ENCODE results near the gene PIAS1. TPM values are rescaled to one million over a fixed set of nuclear protein-coding genes. Genes with fewer than 3 reads are reported as not detected.
"Not testable (repeated sequence)": the region's sequence is repeated elsewhere in the genome, so short reads cannot be mapped to it uniquely, and the experiment has no call there.

Gene PIAS1
- polyA plus RNA-seq, 3 donors, result 38.9 to 51.2 (median 44.1) TPM

DNA sequence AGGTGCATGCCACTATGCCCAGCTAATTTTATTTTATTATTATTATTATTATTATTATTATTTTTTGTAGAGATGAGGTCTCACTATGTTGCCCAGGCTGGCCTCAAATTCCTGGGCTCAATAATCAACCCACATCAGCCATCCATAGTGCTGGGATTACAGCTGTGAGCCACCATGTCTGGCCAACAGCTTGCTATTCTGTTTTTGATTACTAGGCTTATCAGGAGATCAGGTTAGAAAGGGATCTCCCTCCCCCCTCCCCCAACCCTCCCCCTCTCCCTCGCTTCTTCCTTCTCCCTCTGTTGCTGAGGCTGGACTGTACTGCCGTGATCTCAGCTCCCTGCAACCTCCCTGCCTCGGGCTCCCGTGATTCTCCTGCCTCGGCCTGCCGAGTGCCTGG lies 166.9 kb downstream of the PIAS1 start:
- no peak for DNase-seq (ENCODE audit: extremely low read depth in 1 of 11, low read depth in 9 of 11, low spot score in 4 of 11)

DNA sequence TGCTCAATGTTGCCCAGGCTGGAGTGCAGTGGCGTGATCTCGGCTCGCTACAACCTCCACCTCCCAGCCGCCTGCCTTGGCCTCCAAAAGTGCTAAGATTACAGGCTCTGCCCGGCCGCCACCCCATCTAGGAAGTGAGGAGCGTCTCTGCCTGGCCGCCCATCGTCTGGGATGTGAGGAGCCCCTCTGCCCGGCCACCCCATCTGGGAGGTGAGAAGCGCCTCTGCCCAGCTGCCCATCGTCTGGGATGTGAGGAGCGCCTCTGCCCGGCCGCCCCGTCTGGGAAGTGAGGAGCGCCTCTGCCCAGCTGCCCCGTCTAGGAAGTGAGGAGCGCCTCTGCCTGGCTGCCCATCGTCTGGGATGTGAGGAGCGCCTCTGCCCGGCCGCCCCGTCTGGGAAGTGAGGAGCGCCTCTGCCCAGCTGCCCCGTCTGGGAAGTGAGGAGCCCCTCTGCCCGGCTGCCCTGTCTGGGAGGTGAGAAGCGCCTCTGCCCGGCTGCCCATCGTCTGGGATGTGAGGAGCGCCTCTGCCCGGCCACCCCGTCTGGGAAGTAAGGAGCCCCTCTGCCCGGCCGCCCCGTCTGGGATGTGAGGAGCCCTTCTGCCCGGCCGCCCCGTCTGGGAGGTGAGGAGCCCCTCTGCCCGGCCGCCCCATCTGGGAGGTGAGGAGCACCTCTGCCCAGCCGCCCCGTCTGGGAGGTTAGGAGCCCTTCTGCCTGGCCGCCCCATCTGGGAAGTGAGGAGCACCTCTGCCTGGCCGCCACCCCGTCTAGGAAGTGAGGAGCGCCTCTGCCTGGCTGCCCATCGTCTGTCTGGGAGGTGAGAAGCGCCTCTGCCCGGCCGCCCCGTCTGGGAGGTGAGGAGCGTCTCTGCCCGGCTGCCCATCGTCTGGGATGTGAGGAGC lies 167.7 kb downstream of the PIAS1 start:
- DNase-seq (ENCODE audit: extremely low read depth in 1 of 11, low read depth in 9 of 11, low spot score in 4 of 11), result not testable (repeated sequence)

DNA sequence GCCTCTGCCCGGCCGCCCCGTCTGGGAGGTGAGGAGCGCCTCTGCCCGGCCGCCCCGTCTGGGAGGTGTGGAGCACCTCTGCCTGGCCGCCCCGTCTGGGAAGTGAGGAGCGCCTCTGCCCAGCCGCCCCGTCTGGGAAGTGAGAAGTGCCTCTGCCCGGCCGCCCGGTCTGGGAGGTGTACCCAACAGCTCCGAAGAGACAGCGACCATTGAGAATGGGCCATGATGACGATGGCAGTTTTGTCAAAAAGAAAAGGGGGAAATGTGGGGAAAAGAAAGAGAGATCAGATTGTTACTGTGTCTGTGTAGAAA lies 168.3 kb downstream of the PIAS1 start:
- not testable (repeated sequence) for DNase-seq (ENCODE audit: extremely low read depth in 1 of 11, low read depth in 9 of 11, low spot score in 4 of 11)

DNA sequence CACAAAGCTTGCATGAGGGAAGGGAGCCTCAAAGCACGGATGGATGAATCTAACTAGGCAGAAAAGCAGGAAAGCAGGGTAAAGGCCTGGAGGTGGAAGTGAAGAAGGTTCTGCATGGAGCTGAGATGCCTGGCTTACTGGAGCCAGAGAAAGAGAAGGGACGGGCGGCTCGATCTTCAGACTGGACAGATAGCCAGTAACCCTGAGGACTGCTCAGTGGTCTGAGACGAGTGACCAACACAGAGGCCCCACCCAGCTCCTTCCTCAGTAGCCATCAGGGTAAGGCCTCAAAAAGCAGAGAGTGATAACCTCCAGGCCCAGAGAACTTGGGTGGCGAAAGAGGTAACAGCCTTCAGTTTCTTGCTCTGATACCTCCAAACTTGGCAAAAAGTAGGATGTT lies 169.1 kb downstream of the PIAS1 start:
- no peak for DNase-seq (ENCODE audit: extremely low read depth in 1 of 11, low read depth in 9 of 11, low spot score in 4 of 11)

DNA sequence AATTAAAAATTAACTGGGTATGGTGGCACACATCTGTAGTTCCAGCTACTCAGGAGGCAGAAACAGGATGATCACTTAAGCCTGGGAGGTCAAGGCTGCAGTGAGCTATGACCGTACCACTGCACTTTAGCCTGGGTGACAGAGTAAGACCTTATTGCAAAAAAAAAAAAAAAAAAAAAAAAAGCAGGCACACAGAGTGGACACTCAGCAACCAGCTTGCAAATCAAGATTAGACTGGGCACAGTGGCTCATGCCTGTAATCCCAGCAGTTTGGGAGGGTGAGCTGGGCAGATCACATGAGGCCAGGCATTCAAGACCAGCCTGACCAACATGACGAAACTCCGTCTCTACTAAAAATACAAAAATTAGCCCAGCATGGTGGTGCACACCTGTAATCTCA lies 170.0 kb downstream of the PIAS1 start:
- no peak for DNase-seq (ENCODE audit: extremely low read depth in 1 of 11, low read depth in 9 of 11, low spot score in 4 of 11)

DNA sequence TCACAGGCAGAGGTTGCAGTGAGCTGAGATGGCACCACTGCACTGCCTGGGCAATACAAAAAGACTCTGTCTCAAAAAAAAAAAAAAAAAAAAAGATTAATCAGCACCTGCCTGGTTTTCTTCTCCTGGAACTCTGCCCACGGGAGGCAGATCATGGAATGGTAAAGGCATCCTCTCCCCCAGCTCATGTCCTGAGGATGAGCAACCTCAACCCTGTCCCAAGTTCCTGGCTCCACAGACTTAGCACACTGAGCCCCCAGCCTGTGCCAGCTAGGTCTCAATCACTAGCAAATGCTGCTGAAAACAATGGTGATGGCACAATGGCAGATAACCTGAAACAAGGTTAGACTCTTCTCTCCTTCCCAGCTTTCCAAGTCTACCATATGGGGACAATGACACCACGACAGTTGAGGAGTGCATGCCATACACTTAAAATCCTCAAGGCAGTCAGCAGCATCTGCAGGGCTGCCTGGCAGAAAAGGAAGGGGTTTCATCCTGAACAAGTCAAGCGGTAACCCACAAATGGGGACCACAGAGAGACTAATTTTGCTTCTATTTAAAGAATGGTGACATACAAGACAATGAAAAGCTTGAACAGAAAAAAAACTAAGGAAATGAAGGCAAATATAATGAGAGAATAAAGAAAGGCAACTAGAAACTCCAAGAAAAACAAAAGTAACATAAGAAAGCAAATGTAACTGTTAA lies 170.6 kb downstream of the PIAS1 start:
- no peak for DNase-seq (ENCODE audit: extremely low read depth in 1 of 11, low read depth in 9 of 11, low spot score in 4 of 11)

DNA sequence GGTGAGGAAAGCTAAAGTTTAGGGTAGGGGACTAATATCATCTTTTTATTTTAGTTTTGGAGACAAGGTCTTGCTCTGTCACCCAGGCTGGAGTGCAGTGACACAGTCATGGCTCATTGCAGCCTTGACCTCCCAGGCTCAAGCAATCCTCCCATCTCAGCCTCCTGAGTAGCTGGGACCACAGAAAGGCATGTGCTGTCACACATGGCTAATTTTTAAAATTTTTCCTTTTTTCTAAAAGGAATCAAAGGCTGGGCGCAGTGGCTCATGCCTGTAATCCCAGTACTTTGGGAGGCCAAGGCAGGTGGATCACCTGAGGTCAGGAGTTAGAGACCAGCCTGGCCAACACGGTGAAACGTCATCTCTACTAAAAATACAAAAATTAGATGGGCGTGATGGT lies 171.3 kb downstream of the PIAS1 start:
- not testable (repeated sequence) for DNase-seq (ENCODE audit: extremely low read depth in 1 of 11, low read depth in 9 of 11, low spot score in 4 of 11)

DNA sequence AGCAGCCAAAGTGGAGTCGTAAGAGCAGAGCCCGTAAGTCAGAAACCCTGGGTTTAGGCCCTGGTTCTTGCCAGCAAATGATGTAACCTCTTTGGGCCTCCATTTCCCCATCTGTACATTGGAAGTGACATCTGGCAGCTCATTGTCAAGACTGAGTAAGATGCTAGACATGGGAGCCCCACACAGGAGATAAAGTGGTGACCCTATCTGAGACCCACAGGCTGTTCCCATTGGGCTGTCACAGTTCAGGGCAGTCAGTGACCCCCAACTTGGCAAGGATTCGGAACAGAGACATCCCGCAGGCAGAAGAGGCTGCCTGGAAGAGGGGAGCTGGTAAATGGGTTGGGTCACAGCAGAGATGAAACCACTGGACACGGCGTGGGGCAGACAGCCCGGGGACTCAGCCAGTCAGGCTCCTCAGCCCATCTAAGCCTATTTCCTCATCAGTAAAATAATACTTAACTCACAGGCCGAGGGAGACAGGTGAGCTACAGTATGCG lies 173.6 kb downstream of the PIAS1 start:
- no peak for DNase-seq (ENCODE audit: extremely low read depth in 1 of 11, low read depth in 9 of 11, low spot score in 4 of 11)

DNA sequence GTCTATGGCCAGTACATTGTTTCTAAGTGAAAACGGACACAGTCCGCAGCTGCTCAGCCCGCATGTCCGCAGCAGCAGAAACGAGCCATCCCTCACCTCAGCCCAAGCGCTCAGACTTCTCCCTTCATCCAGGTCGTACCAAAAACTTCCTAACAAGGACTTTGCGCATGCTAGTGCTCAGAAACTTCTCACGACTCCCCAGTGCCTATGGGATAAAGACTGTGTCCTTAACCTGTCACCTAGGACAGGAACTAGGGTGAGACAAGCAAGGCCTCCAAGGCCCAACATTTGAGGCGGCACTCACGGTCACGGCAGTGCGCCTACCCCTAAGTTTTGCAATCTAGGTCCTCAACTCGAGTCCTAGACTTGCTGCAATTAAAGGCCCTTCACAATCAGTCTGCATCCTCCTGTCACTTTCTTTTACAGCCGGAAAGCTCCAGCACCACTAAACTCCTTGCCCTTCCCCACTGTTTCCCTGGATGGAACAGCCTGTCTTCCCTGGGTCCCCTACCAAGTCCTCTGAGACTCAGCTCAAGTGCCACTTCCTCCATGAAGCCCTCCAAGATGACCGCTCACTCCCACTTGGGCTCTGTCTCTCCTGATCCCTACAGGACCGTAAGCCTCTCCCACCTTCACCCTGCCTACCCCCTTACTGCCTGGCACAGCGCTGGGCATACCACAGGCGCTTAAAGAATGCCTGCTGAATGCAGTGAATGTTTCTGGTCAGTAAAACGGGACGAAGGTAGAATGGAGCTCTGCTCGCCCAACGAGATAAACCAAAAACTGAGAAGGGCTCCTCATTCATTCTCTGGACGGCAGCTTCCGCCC lies 174.2 kb downstream of the PIAS1 start:
- no peak for DNase-seq (ENCODE audit: extremely low read depth in 1 of 11, low read depth in 9 of 11, low spot score in 4 of 11)

DNA sequence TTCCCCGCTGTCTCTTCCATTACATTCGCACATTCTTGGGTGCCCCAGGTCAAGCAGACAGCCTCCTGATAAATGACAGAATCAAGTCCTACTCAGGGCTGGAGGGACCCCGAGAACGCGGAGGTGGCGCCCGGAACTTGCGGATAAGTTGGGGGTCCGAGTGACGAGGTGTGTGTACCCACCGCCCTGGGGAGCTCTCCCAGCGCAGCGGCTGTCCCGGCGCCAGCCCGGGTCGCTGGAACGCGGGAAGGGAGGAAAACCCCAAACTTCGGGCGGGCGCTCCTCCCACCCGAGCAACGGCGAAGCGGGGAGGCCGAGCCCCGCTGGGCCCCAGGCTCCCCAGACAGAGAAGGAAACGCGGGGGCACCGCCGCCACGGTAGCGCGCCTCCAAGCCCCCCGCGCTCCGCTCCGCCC lies 174.9 kb downstream of the PIAS1 start:
- no peak for DNase-seq (ENCODE audit: extremely low read depth in 1 of 11, low read depth in 9 of 11, low spot score in 4 of 11)

DNA sequence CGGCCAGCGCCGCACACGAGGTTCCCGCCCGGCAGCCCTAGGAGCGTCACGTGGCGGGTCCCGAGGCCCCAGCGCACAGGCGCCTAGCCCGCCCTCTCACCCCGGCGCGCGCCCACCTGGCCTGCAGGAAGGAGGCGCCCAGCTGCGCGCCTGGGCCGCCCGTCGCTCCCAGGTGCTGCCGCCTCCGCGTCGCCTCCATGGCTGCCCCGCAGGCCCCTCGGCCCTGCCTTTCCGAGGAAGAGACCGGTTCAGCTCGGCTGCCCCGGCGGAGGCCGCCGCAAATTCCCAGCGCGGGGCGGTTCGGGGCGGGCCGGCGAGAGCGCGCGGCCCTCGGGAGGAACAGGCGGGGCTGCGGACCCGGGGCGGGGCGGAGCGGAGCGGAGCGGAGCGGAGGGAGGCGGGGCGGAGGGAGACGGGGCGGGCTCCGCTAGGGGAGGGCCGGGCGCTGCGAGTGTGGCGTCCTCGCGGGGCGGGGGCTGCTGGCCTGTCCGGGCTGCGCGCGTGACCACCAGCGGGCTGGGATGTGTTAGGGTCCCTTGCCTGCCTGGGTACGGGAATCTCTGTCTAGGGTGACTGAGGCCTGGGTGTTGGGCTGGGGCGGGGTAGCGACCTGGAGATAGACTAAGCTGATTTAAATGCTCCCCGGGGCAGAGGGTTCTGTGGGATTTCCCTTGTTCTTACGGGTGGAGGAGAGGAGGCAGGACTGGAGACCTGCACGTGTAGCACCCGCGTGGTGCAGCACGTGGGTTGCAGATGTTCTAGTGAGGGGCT lies 175.5 kb downstream of the PIAS1 start, which contains the start of gene CLN6:
CLN6 (minus strand) TSS at position 343 of the 771 bp plus-strand sequence; CDS start at position 199, 144 bp downstream.
- DNase-seq (ENCODE audit: extremely low read depth in 1 of 11, low read depth in 9 of 11, low spot score in 4 of 11), result peak; percentile 59 to 81 (median 76)

DNA sequence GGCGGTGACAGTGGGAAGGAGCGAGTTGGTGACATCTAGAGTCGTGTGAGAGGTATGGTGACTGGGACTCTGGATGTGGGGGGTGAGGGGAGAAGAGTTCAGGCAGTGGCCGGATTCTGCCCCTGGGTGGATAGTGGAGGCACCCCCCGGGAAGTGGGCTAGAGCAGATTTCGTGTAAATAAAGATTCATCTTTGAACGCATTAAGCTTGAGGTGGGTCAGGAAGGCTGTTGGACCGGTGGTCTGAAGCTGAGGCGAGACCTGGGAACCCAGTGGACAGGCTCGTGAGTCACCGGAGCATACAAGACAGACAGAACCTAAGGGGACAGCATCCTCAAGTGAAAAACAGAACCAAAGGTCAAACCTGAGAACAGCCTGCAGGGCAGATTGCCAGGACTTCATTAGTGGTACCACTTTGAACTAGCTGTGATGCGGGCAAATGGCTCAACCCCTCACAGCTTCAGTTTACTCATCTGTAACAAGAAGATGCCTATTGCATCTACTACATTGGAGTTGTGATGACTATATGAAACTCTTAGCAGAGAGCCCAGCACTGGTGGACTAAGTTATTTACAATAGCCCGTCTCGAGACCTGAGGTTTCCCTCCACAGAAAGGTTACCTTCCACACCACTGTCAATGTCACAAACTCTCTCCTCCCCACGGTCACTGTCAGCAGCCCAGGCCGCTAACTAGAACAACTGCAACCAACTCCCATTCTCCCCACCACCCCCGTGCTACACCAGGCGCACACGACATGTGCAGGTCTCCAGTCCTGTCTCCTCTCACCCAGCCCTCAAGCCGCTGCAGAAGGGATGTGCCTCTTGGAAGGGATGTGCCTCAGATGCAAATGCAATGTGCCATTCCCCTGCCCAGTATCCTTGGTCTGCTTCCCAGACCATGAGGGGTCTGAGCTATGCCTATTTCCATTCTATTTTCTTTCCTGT lies 176.3 kb downstream of the PIAS1 start:
- no peak for DNase-seq (ENCODE audit: extremely low read depth in 1 of 11, low read depth in 9 of 11, low spot score in 4 of 11)

DNA sequence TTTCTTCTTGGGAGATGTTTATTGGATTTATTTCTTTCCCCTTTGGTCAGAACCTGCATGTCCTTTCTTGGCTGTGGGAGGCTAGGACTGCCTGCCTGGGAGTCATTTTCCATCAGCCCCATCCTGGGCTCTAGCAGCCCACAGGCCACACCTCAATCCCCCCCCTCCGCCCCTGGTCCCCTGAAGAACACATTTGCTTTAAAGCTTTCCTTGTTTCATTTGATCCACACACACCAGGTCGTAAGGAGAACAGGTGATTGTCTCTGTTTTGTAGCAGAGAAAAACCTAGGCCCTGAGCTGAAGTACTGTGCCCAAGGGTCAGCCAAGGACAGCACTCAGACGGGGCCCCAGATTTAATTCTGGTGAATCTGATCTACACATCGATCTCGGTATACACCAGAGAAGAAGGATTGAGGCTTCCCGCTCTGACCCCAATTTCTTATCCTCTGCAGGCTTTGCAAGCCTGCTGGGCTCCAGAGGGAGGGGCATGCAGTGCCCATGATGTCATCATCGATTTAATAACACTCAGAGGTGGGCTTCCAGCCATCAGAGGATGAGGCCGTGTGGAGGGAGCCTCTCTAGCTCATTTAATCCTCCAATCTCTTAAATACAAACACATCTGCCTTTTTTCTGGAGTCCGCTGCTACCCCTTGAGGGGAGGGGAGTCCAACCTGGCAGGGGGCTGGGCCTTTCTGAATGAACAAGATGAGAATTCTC lies 177.1 kb downstream of the PIAS1 start:
- DNase-seq (ENCODE audit: extremely low read depth in 1 of 11, low read depth in 9 of 11, low spot score in 4 of 11), result no peak

DNA sequence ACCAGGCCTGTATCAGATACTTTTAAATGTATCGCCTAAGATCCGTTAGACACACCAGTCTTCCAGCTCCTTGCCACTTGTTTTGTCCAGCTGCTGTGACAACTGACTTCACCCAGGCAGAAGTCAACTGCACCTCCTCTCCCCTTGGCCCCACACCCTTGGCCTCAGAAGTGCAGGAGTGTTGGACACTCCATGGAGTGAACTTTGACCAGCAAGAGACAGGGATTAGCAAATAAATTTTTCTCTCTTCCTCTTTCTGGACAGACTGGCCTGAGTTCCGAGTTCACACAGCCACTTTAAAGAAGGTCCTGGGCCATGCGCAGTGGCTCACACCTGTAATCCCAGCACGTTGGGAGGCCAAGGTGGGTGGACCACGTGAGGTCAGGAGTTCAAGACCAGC lies 178.3 kb downstream of the PIAS1 start:
- no peak for DNase-seq (ENCODE audit: extremely low read depth in 1 of 11, low read depth in 9 of 11, low spot score in 4 of 11)

DNA sequence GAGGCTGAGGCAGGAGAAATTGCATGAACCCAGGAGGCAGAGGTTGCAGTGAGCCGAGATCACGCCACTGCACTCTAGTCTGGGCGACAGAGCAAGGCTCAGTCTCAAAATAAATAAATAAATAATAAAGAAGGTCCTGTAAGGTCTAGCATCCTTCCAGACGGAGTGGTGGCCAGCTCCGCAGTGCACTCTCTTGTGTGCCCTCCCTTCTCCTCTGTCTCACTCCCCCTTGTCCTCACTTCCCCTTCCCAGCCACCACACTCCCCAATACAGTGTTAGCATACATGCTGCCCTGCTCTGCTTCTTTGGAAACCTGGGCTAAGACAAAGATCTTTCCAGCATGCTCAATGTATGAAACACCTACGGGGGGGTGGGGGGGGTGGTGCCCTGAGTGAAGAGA lies 178.8 kb downstream of the PIAS1 start:
- no peak for DNase-seq (ENCODE audit: extremely low read depth in 1 of 11, low read depth in 9 of 11, low spot score in 4 of 11)

DNA sequence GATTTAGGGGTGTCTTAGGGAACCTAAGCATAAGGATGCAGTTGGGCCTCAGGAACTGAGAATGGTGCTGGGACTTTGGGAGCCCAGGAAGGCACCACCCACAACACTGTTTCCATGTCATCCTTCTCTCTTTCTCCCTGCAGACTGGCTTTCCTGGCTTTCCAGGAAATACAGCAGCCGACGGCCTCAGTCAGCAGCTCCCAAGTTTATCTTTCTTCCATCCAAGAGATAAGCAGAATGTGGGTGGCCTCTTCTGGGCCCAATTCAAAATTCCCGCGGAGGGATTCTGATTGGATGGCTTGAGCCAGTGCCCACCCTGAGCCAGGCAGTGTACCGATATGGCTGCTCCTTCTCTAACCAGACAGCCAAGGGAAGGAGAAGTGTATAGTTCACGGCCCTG lies 179.9 kb downstream of the PIAS1 start:
- DNase-seq (ENCODE audit: extremely low read depth in 1 of 11, low read depth in 9 of 11, low spot score in 4 of 11), result no peak

DNA sequence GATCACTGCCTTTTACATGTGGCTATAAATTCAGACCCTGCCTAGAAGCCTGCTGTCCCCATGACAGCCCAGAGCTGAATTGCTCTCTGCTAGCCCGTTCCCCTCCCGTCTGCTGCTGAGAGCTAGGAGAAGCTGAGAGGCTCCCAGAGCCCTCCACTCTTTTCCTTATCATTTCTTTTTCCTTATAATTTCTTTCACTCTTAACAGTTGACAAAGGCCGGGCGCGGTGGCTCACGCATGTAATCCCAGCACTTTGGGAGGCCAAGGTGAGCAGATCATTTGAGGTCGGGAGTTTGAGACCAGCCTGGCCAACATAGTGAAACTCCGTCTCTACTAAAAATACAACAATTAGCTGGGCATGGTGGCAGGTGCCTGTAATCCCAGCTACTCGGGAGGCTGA lies 180.4 kb downstream of the PIAS1 start:
- not testable (repeated sequence) for DNase-seq (ENCODE audit: extremely low read depth in 1 of 11, low read depth in 9 of 11, low spot score in 4 of 11)
